HG03175 (cell line): ENCODE results near the gene INAFM1.

ENCODE experiments used
- ATAC-seq: cut with Tn5 transposase; IDR thresholded peaks from one replicate; pipeline ENCODE4 v1.9.1; 2021; ENCODE audit warnings: mild to moderate bottlenecking, moderate library complexity; ENCODE audit not compliant: unreplicated experiment

Gene INAFM1

DNA sequence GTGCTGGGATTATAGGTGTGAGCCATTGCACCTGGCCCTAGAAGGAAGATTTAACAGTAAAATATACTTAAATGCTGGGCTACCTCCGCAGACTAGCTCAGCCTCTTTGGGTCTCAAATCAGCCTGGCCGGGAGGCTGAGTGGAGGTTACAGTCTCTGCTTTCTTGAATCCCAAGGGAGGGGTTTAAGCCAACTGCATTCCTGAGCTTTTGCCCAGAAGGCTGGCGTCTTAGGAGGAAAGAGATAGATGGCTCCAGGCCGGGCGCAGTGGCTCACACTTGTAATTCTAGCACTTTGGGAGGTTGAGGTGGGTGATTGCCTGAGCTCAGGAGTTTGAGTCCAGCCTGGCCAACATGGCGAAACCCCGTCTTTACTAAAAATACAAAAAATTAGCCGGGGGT is 34.4 kb downstream of the INAFM1 start:
- no peak for ATAC-seq

DNA sequence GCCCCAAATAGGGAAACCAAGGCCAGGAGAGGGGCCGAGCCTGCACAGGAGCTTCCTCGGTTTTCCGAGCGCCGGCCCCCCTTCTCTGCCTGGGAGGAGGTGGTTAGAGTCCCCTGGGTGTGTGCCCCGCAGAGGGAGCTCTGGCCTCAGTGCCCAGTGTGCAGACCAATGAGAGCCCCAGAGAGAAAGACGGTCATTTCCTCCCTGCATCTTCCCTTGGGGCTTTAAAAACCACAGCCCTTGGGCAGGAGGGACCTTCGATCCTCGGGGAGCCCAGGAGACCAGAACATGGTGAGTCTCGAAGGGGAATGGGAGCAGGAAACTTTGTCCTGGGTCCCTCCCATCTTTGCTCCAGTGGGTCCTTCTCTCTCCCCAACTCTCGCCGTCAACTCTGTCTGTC is 34.9 kb downstream of the INAFM1 start, which contains the start of gene C5AR1:
TSS of gene C5AR1 (plus strand) at position 254 of the 400 bp plus-strand sequence. CDS start at position 289, 35 bp downstream.
- no peak for ATAC-seq

DNA sequence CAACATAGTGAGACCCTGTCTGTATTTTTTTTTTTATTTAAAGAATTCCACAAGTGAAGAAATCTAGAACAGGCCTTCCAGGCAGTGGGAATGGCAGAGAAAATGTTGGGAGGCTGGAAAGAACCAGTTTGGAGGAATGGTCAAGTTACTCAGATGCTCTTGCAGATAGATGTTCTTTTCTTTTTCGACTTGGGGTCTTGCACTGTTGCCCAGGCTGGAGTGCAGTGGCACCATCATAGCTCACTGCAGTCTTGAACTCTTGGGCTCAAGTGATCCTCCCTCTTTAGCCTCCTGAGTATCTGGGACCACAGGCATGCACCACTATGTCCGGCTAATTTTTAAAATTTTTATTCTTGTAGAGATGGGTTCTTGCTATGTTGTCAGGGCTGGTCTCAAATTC is 35.6 kb downstream of the INAFM1 start:
- ATAC-seq, result no peak

DNA sequence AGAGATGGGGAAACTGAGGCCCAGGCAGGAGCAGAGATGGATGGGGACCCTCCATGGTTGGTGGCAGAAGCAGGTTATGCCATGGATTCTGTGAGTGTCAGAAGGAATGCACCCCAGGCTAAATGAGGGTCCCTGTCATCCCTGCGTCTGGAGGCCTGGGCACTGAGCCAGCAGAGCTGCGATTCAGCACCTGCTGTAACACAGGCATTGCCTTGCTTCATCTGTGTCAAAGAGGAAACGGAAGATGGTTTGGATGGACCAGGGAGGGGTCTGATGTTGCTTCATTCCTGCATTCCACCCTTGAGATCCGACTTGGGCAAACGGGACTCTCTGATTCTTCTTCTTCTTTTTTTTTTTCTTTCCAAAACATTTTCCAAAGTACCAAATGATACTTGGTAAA is 36.1 kb downstream of the INAFM1 start:
- ATAC-seq, result no peak

DNA sequence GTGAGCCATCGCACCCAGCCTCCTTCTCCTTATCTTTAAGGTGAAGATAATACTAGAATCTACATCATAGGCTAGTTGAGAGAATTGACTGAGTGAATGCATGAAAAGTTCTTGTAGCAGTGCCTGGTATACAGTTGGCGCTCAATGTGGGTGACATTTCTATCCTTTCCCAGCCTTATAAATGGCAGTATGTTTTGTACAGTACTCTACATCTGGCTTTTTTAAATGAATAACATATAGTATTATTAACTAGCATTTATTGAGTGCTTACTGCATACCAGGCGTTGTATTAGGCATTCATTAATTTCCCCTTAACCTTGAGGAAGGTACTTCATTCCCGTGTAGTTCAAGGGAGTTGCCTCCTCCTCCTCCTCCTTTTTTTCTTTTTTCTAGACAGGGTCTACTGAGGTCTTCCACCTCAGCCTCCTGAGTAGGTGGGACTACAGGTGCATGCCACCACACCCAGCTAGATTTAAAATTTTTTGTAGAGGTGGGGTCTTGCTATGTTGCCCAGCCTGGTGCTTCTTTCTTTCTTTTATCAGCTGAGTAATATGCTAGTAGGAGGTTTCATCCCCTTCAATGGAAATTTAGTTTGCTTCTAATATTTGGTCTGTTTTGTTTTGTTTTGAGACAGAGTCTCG is 37.8 kb downstream of the INAFM1 start:
- ATAC-seq, result no peak

DNA sequence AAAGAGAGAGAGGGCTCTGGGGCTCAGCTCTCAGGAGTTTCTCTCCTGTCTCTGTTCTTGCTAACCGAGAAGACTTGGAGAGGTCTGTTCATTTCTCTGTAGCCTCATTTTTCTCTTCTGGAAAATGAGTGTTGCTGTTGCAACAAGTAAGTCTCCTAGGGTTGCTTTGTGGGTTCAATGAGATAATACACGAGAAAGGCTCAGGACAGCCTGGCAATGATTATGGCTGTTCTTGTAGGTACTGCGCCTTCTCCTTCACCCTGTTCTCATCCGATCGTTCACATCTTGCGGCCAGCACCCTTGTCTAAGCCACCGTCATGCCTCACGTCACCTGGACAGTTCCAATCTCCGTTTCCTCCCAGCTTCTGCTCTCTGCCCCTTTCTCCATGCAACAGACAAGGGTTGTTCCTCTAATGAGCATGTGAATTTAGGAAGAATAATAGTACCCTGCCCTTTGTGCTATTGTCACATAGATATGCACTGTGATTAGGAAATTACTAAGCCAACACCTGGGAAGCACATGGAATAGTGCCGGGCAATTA is 39.1 kb downstream of the INAFM1 start:
- no peak for ATAC-seq

DNA sequence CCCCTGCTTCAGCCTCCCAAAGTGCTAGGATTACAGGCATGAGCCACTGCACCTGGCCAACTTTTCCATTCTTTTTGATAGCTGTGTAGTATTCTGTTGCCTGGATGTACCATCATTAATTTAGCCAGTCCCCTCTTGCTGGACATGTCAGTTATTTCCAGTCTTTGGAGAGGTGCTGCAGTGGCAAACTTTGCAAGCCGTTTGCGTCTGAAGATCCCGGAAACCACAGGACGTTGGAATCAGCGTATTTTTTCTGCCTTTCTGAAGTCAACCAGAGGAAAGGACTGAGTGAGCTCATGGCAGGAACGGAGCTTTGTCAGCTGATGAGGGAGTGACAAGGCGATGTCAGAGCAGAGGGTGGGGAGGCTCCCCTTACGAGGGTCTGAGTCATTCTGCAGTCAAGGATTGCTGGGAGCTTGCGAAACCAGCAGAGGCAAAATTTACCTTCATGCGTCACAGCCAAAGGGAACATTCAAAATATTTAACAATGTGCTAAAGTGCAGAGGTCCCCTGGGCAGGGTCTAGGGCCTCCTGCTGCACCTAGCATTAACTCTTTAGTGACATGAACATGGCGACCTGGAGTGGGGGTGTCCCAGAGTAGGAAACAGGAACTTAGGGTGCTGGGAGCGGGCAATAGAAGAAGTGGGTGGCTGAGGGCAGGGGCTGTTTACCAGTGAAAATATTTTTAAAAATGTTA is 40.6 kb downstream of the INAFM1 start:
- ATAC-seq, result no peak

DNA sequence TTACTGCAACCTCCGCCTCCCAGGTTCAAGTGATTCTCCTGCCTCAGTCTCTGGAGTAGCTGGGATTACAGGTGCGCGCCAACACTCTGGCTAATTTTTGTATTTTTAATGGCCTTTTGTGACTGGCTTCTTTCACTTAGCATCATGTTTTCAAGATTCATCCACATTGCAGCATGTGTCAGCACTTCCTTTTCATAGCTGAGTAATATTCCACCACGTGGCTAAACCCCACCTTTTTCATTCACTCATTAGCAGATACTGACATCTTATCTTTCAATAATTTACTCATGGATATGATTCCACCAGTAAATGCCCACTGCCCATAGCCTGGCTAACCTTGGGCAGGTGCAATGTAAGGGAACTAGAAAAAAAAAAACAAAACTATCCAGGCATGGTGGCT is 41.8 kb downstream of the INAFM1 start:
- no peak for ATAC-seq

DNA sequence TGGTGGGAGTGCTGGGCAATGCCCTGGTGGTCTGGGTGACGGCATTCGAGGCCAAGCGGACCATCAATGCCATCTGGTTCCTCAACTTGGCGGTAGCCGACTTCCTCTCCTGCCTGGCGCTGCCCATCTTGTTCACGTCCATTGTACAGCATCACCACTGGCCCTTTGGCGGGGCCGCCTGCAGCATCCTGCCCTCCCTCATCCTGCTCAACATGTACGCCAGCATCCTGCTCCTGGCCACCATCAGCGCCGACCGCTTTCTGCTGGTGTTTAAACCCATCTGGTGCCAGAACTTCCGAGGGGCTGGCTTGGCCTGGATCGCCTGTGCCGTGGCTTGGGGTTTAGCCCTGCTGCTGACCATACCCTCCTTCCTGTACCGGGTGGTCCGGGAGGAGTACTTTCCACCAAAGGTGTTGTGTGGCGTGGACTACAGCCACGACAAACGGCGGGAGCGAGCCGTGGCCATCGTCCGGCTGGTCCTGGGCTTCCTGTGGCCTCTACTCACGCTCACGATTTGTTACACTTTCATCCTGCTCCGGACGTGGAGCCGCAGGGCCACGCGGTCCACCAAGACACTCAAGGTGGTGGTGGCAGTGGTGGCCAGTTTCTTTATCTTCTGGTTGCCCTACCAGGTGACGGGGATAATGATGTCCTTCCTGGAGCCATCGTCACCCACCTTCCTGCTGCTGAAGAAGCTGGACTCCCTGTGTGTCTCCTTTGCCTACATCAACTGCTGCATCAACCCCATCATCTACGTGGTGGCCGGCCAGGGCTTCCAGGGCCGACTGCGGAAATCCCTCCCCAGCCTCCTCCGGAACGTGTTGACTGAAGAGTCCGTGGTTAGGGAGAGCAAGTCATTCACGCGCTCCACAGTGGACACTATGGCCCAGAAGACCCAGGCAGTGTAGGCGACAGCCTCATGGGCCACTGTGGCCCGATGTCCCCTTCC is 45.5 kb downstream of the INAFM1 start:
- no peak for ATAC-seq

DNA sequence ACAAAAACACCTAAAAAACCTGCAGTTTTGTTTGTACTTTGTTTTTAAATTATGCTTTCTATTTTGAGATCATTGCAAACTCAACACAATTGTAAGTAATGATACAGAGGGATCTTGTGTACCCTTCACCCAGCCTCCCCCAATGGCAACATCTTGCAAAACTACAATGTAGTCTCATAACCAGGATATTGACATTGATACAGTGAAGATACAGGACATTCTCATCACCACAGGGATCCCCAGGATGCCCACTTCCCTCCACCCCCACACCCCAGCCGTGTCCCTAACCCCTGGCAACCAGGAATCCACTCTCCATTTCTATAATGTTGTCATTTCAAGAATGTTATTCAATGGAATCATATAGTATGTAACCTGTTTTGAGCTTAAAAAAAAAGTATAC is 46.9 kb downstream of the INAFM1 start:
- ATAC-seq, result no peak

DNA sequence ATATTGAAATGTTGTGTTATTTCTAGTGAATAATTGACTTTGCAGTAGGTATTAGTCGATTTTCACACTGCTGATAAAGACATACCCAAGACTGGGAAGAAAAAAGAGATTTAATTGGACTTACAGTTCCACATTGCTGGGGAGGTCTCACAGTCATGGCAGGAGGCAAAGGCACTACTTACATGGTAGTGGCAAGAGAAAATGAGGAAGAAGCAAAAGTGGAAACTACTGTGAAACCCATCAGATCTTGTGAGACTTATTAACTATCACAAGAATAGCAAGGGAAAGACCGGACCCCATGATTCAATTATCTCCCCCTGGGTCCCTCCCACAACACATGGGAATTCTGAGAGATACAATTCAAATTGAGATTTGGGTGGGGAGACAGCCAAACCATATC is 47.4 kb downstream of the INAFM1 start:
- ATAC-seq, result no peak

DNA sequence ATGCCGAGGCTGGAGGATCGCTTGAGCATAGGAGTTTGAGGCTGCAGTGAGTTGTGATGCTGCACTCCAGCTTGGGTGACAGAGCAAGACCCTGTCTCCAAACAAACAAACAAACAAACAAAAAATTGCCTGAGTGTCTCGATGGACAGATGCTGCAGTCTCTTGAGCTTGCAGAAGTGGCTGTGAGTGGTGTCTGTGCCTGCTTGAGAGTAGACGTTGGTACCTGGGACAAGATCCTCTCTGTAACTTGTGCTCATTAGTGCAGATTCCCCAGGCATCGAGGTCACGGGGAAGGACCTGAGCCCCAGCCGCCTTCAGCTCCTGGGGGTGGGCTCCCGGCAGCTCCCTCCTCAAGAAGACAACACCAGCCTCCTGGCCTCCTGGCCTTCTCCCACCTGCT is 48.7 kb downstream of the INAFM1 start:
- no peak for ATAC-seq

DNA sequence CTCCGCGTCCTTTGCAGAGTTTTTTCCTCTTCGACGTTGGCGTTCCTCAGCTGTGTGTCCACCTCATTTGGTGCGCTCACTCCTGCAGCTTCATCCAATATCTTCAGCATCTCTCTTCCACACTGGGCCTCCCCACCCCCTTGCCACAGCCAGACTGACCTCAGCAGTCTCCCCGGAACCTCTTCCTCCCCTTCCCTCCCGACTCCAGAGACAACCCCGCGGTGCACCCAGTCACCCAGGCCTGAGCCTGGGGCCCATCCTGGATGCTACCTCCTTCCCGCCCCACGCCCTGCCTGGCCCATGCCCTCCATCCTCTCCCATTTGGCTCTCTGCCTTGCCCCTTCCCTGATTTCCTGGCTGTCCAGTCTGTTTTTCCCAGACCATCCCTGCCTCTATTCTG is 49.2 kb downstream of the INAFM1 start:
- no peak for ATAC-seq

DNA sequence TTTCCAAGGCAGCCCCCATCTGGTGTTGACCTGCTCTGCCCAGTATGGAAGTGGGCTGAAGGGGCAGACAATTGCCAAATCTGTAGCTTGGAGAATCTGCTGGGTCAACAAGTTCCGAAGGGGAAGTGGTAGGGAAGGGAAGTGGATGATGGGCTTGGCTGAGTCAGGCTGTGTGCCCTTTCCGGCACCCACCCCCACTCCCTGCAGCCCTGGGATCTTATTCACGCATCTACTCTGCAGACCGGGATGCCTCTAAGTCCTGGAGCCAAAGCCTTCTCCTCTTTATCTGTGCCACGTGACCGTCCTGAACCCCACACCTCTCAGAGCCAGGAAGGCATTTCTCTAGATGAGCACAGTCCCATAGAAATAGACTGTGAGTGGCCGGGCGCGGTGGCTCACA is 49.8 kb downstream of the INAFM1 start:
- no peak for ATAC-seq
